KMS-11 (cell line): ENCODE data around the gene PLET1.

ENCODE experiments used
- H2AFZ ChIP-seq: fragments of 200-600 bp; sonication (generic); 2 replicates; pipeline ENCODE4 v1.6.1; 2016; ENCODE audit warnings: antibody characterized with exemption, mixed run types, low read depth
- H3K27ac ChIP-seq: fragments of 200-600 bp; sonication (generic); 2 replicates; pipeline ENCODE4 v1.6.1; 2016; ENCODE audit warnings: mild to moderate bottlenecking, mixed run types
- H3K27me3 ChIP-seq: fragments of 200-600 bp; sonication (generic); 2 replicates; pipeline ENCODE4 v1.6.1; 2017; ENCODE audit warnings: mild to moderate bottlenecking, low read depth, mixed run types, moderate library complexity; ENCODE audit not compliant: insufficient read depth
- H3K36me3 ChIP-seq: fragments of 200-600 bp; sonication (generic); 2 replicates; pipeline ENCODE4 v1.6.1; 2017; ENCODE audit warnings: mild to moderate bottlenecking, mixed run types; ENCODE audit not compliant: insufficient read depth
- H3K4me1 ChIP-seq: fragments of 200-600 bp; sonication (generic); 2 replicates; pipeline ENCODE4 v1.6.1; 2016; ENCODE audit warnings: mild to moderate bottlenecking, low read depth, mixed run types; ENCODE audit not compliant: poor library complexity, severe bottlenecking
- H3K4me2 ChIP-seq: fragments of 200-600 bp; sonication (generic); 2 replicates; pipeline ENCODE4 v1.7.0; 2016; ENCODE audit warnings: mild to moderate bottlenecking, mixed run types
- H3K4me3 ChIP-seq: fragments of 200-600 bp; sonication (generic); IDR thresholded peaks from 2 replicates; pipeline ENCODE4 v1.6.1; 2017; ENCODE audit warnings: low read depth, low read length, mixed read lengths; ENCODE audit not compliant: insufficient read depth
- H3K79me2 ChIP-seq: fragments of 200-600 bp; sonication (generic); 2 replicates; pipeline ENCODE4 v1.6.1; 2016; ENCODE audit warnings: low read depth, mixed run types; ENCODE audit not compliant: insufficient read depth
- H3K9ac ChIP-seq: fragments of 200-600 bp; sonication (generic); 2 replicates; pipeline ENCODE4 v1.6.1; 2016; ENCODE audit warnings: mild to moderate bottlenecking, mixed run types
- H4K20me1 ChIP-seq: fragments of 200-600 bp; sonication (generic); 2 replicates; pipeline ENCODE4 v1.6.1; 2016; ENCODE audit warnings: mild to moderate bottlenecking, mixed run types; ENCODE audit not compliant: insufficient read depth
- TF ChIP-seq, protein P1 (sequence below): fragments of 200-600 bp; sonication (generic); conservative IDR thresholded peaks from 2 replicates; pipeline ENCODE4 v1.6.1; 2017; ENCODE audit warnings: low read depth, mild to moderate bottlenecking, antibody characterized with exemption, low read length, moderate library complexity, mixed read lengths

The PLET1 gene

DNA sequence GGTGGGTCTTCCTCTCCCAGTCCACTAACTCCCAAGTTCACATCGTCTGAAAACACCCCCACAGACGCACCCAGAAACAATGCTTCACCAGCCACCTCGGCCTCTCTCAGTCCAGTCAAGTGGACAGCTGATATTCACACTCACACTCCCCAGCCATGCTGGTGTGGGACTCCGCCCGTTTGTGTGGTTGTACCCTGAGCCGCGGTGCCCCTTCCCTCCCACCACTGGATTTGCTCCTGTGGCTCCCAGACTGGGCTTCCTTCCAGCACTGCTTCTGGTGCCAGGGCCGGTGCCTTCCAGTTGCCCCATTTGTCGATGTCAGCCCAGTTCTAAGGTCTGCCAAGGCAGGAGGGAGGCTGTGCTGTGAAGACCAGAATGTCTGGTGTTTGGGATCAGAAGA is 37.9 kb upstream of the PLET1 start:
- Histone ChIP-seq H4K20me1 (no peaks in the 10 kb centered on the region), H3K27me3 (no peaks in the 10 kb centered on the region), H3K36me3 (no peaks in the 10 kb centered on the region), H2AFZ (no peak overlapping the region), H3K27ac (no peak overlapping the region), H3K4me1 (peaks cover 6% of the 10 kb centered on the region), H3K9ac (no peak overlapping the region), H3K4me3 (no peak overlapping the region), H3K79me2 (no peaks in the 10 kb centered on the region), H3K4me2 (no peak overlapping the region)
- TF ChIP-seq, protein P1, sequence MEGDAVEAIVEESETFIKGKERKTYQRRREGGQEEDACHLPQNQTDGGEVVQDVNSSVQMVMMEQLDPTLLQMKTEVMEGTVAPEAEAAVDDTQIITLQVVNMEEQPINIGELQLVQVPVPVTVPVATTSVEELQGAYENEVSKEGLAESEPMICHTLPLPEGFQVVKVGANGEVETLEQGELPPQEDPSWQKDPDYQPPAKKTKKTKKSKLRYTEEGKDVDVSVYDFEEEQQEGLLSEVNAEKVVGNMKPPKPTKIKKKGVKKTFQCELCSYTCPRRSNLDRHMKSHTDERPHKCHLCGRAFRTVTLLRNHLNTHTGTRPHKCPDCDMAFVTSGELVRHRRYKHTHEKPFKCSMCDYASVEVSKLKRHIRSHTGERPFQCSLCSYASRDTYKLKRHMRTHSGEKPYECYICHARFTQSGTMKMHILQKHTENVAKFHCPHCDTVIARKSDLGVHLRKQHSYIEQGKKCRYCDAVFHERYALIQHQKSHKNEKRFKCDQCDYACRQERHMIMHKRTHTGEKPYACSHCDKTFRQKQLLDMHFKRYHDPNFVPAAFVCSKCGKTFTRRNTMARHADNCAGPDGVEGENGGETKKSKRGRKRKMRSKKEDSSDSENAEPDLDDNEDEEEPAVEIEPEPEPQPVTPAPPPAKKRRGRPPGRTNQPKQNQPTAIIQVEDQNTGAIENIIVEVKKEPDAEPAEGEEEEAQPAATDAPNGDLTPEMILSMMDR, result no peak

GRCh38 chr11:112297248-112297866 is 36.7 kb upstream of the PLET1 start:
- no peaks in the 10 kb centered on the region for H3K36me3 ChIP-seq
- no peak overlapping the region for H3K27ac ChIP-seq
- H3K4me1 ChIP-seq, result peaks cover 4% of the 10 kb centered on the region
- H3K4me3 ChIP-seq, result no peak overlapping the region
- TF ChIP-seq, protein P1, result no peak
- H3K79me2 ChIP-seq, result no peaks in the 10 kb centered on the region
- no peaks in the 10 kb centered on the region for H4K20me1 ChIP-seq
- H3K9ac ChIP-seq, result no peak overlapping the region
- H2AFZ ChIP-seq, result no peak overlapping the region
- no peak overlapping the region for H3K4me2 ChIP-seq
- no peaks in the 10 kb centered on the region for H3K27me3 ChIP-seq

- TF ChIP-seq, protein P1, result no peak
- H3K27me3 ChIP-seq, result no peaks in the 10 kb centered on the region
Measured at GRCh38 chr11:112296044-112296443, 35.4 kb upstream of the PLET1 start.

GRCh38 chr11:112294688-112295340 is 34.2 kb upstream of the PLET1 start:
- no peak overlapping the region for H3K4me2 ChIP-seq
- H3K27ac ChIP-seq, result no peak overlapping the region
- no peaks in the 10 kb centered on the region for H3K36me3 ChIP-seq
- H3K27me3 ChIP-seq, result no peaks in the 10 kb centered on the region
- no peak overlapping the region for H3K4me3 ChIP-seq
- no peaks in the 10 kb centered on the region for H3K79me2 ChIP-seq
- H4K20me1 ChIP-seq, result no peaks in the 10 kb centered on the region
- no peak overlapping the region for H2AFZ ChIP-seq
- no peak overlapping the region for H3K9ac ChIP-seq
- TF ChIP-seq, protein P1, result no peak
- no peaks in the 10 kb centered on the region for H3K4me1 ChIP-seq

More at GRCh38 chr11:112296044-112296443, 35.4 kb upstream of the PLET1 start:
- Histone ChIP-seq H2AFZ (no peak overlapping the region), H3K36me3 (no peaks in the 10 kb centered on the region), H4K20me1 (no peaks in the 10 kb centered on the region), H3K4me2 (no peak overlapping the region), H3K27ac (no peak overlapping the region), H3K4me1 (no peaks in the 10 kb centered on the region), H3K4me3 (no peak overlapping the region), H3K9ac (no peak overlapping the region), H3K79me2 (no peaks in the 10 kb centered on the region)
